ENCODE data around the gene POU3F1.

POU3F1 gene

DNA sequence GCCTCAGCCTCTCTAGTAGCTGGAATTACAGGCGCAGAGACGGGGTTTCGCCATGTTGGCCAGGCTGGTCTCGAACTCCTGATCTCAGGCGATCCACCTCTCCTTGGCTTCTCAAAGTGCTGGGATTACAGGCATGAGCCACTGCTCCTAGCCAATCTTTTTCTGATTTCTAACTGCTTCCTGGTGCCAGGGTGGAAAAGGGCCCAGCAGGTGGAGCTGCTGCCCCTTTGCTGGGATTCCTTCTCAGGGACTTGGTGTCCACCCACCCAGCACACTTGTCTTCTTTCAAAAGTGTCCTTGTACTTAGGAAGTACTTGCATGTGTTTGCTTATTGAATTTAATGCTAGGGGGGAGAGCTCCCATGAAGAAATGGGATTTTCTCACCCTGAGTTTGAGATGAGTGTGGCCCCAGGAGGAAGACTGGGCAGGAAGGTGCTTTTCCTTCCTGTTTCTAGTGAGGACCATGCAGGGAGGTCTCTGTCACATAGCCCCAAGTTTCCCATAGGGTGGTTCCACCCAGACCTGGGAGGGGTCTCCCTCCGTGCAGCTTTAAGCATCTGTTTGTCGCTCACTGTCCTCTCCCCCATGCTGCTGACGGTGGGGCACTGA is 19.9 kb downstream of the POU3F1 start:
- TF ChIP-seq, protein P1, sequence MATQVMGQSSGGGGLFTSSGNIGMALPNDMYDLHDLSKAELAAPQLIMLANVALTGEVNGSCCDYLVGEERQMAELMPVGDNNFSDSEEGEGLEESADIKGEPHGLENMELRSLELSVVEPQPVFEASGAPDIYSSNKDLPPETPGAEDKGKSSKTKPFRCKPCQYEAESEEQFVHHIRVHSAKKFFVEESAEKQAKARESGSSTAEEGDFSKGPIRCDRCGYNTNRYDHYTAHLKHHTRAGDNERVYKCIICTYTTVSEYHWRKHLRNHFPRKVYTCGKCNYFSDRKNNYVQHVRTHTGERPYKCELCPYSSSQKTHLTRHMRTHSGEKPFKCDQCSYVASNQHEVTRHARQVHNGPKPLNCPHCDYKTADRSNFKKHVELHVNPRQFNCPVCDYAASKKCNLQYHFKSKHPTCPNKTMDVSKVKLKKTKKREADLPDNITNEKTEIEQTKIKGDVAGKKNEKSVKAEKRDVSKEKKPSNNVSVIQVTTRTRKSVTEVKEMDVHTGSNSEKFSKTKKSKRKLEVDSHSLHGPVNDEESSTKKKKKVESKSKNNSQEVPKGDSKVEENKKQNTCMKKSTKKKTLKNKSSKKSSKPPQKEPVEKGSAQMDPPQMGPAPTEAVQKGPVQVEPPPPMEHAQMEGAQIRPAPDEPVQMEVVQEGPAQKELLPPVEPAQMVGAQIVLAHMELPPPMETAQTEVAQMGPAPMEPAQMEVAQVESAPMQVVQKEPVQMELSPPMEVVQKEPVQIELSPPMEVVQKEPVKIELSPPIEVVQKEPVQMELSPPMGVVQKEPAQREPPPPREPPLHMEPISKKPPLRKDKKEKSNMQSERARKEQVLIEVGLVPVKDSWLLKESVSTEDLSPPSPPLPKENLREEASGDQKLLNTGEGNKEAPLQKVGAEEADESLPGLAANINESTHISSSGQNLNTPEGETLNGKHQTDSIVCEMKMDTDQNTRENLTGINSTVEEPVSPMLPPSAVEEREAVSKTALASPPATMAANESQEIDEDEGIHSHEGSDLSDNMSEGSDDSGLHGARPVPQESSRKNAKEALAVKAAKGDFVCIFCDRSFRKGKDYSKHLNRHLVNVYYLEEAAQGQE (IDR thresholded peaks at IDR 0.05; ENCODE audit: insufficient replicate concordance, low read depth) = no peak
- no peak for TF ChIP-seq GABPA (IDR thresholded peaks at IDR 0.05; ENCODE audit: low read depth)
- TF ChIP-seq SPI1 (IDR thresholded peaks at IDR 0.05; ENCODE audit: borderline replicate concordance, low read depth) = no peak
- TF ChIP-seq, protein P2, sequence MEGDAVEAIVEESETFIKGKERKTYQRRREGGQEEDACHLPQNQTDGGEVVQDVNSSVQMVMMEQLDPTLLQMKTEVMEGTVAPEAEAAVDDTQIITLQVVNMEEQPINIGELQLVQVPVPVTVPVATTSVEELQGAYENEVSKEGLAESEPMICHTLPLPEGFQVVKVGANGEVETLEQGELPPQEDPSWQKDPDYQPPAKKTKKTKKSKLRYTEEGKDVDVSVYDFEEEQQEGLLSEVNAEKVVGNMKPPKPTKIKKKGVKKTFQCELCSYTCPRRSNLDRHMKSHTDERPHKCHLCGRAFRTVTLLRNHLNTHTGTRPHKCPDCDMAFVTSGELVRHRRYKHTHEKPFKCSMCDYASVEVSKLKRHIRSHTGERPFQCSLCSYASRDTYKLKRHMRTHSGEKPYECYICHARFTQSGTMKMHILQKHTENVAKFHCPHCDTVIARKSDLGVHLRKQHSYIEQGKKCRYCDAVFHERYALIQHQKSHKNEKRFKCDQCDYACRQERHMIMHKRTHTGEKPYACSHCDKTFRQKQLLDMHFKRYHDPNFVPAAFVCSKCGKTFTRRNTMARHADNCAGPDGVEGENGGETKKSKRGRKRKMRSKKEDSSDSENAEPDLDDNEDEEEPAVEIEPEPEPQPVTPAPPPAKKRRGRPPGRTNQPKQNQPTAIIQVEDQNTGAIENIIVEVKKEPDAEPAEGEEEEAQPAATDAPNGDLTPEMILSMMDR (IDR thresholded peaks at IDR 0.05; ENCODE audit: insufficient read depth, low read length) = peak; percentile 20
- TF ChIP-seq POLR2AphosphoS5 (IDR thresholded peaks at IDR 0.05; ENCODE audit: low read depth) = no peak
- H3K27me3 ChIP-seq (ENCODE audit: insufficient read depth, poor library complexity, severe bottlenecking) = no peaks in the 10 kb centered on the region
- no peak overlapping the region for H3K27ac ChIP-seq (replicated peaks)
- no peak for DNase-seq (ENCODE audit: low read depth in 1 of 2, low spot score in 1 of 2)
- no peak overlapping the region for H3K4me3 ChIP-seq (replicated peaks; ENCODE audit: insufficient read depth, low read length)

DNA sequence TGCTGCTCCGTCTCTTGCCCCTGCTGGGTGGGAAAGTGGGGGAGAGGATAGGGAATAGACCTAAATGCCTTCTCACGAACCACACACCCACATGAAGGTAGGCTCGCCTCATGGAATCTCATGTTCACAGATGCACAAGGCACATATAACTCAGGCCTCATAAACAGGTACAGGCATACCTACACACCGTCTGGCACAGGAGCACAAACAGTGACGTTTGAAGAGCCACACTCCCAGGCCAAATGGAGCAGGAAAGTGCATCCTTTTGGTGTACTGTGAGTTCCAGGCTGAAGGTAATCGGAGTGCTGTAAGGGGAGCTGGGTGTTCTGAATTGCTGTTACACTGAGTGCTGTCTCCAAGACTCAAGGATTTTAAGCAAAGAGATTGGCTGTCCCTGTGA is 20.9 kb downstream of the POU3F1 start:
- Histone ChIP-seq H3K4me3 (replicated peaks; ENCODE audit: insufficient read depth, low read length) (no peak overlapping the region), H3K27ac (replicated peaks) (no peak overlapping the region), H3K27me3 (ENCODE audit: insufficient read depth, poor library complexity, severe bottlenecking) (no peaks in the 10 kb centered on the region)
- no peak for DNase-seq (ENCODE audit: low read depth in 1 of 2, low spot score in 1 of 2)
- TF ChIP-seq POLR2AphosphoS5 (IDR thresholded peaks at IDR 0.05; ENCODE audit: low read depth) = 0 out of 2 replicates have a peak, but pooled peaks have one; percentile 19
- no peak for TF ChIP-seq GABPA (IDR thresholded peaks at IDR 0.05; ENCODE audit: low read depth)
- TF ChIP-seq SPI1 (IDR thresholded peaks at IDR 0.05; ENCODE audit: borderline replicate concordance, low read depth) = no peak

DNA sequence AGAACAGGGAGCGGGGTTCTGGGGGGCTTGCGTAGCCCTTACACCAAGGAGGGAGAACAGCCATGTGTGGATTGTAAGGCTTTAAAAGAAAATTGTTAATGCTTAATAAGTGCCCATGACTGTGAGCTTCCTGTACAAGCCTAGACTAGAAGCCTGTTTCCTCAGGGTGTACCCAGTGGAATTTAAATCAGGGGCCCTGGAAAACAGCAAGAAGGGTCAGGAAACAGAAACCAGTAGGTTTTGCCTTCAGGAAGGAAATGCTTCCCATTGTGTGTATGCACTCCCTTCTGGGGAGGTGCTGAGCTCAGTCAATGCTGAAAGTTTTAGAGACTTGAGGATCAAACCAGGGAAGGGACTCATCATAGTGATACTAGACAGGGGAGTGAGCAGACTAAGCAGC is 21.4 kb downstream of the POU3F1 start:
- Histone ChIP-seq H3K4me3 (replicated peaks; ENCODE audit: insufficient read depth, low read length) (no peak overlapping the region), H3K27ac (replicated peaks) (no peak overlapping the region), H3K27me3 (ENCODE audit: insufficient read depth, poor library complexity, severe bottlenecking) (no peaks in the 10 kb centered on the region)
- TF ChIP-seq SPI1 (IDR thresholded peaks at IDR 0.05; ENCODE audit: borderline replicate concordance, low read depth) = no peak
- TF ChIP-seq, protein P1 (IDR thresholded peaks at IDR 0.05; ENCODE audit: insufficient replicate concordance, low read depth) = no peak
- TF ChIP-seq, protein P2 (IDR thresholded peaks at IDR 0.05; ENCODE audit: insufficient read depth, low read length) = no peak
- no peak for TF ChIP-seq POLR2AphosphoS5 (IDR thresholded peaks at IDR 0.05; ENCODE audit: low read depth)
- TF ChIP-seq GABPA (IDR thresholded peaks at IDR 0.05; ENCODE audit: low read depth) = no peak
- DNase-seq (ENCODE audit: low read depth in 1 of 2, low spot score in 1 of 2) = no peak

DNA sequence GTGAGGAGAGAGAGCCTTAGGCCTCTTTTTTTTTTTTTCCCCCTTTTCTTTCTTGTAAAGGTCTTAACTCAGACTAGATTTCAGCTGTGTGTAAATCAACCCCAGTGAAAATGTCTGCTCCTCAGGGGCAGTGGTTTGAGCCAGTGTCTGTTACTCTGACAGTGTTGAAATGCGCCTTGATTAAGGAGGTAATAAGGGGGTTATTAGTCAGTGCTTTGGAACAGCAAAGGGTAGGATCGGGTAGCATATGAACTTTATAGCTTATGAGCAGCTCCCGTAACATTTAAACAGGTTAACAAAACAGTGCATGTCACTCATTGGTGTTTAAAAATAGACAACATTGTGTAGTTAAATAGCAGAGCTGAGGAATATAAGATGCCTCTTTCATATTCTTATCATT is 23.8 kb downstream of the POU3F1 start:
- Histone ChIP-seq H3K27me3 (ENCODE audit: insufficient read depth, poor library complexity, severe bottlenecking) (no peaks in the 10 kb centered on the region), H3K27ac (replicated peaks) (no peak overlapping the region), H3K4me3 (replicated peaks; ENCODE audit: insufficient read depth, low read length) (no peak overlapping the region)
- no peak for DNase-seq (ENCODE audit: low read depth in 1 of 2, low spot score in 1 of 2)
- no peak for TF ChIP-seq GABPA (IDR thresholded peaks at IDR 0.05; ENCODE audit: low read depth)
- TF ChIP-seq, protein P2 (IDR thresholded peaks at IDR 0.05; ENCODE audit: insufficient read depth, low read length) = no peak
- no peak for TF ChIP-seq SPI1 (IDR thresholded peaks at IDR 0.05; ENCODE audit: borderline replicate concordance, low read depth)
- no peak for TF ChIP-seq POLR2AphosphoS5 (IDR thresholded peaks at IDR 0.05; ENCODE audit: low read depth)
- TF ChIP-seq, protein P1 (IDR thresholded peaks at IDR 0.05; ENCODE audit: insufficient replicate concordance, low read depth) = no peak
